GM19035 (cell line): Measurements from ENCODE around the gene PLK3.
A peak's percentile ranks its signal among the peaks of the same experiment; 100 is the strongest.
"Not testable (repeated sequence)": the region's sequence is repeated elsewhere in the genome, so short reads cannot be mapped to it uniquely, and the experiment has no call there.

Source experiments
- ATAC-seq: cut with Tn5 transposase; IDR thresholded peaks from one replicate; pipeline ENCODE4 v1.9.1; 2021; ENCODE audit not compliant: unreplicated experiment

PLK3 gene

GRCh38 chr1:44808063-44808937 is 8.1 kb downstream of the PLK3 start, which contains the start of gene BTBD19:
Gene BTBD19 (plus strand): TSS chr1:44808523. CDS start chr1:44808821, 298 bp downstream.
- no peak for ATAC-seq

GRCh38 chr1:44808938-44809917 is 9.1 kb downstream of the PLK3 start:
- peak; percentile 39 for ATAC-seq

GRCh38 chr1:44810101-44810761 is 10.1 kb downstream of the PLK3 start:
- ATAC-seq: no peak

- not testable (repeated sequence) for ATAC-seq
These were observed 10.6 kb downstream of the PLK3 start for GRCh38 chr1:44810762-44811105.

GRCh38 chr1:44811234-44811633 is 11.1 kb downstream of the PLK3 start:
- no peak for ATAC-seq

GRCh38 chr1:44812822-44813543 is 12.8 kb downstream of the PLK3 start:
- no peak for ATAC-seq

GRCh38 chr1:44815926-44816325 is 15.7 kb downstream of the PLK3 start:
- not testable (repeated sequence) for ATAC-seq

- ATAC-seq: no peak
These were observed 17.1 kb downstream of the PLK3 start for GRCh38 chr1:44817307-44817706.

GRCh38 chr1:44817771-44818495 is 17.8 kb downstream of the PLK3 start:
- ATAC-seq: no peak

GRCh38 chr1:44819196-44819607 is 19.0 kb downstream of the PLK3 start:
- ATAC-seq: no peak

GRCh38 chr1:44819608-44820327 is 19.6 kb downstream of the PLK3 start:
- peak; percentile 81 for ATAC-seq

- no peak for ATAC-seq
These were observed 20.4 kb downstream of the PLK3 start for GRCh38 chr1:44820328-44821239.

- no peak for ATAC-seq
These were observed 21.1 kb downstream of the PLK3 start for GRCh38 chr1:44821240-44821715.

GRCh38 chr1:44822131-44822701 is 22.0 kb downstream of the PLK3 start:
- no peak for ATAC-seq

- ATAC-seq: no peak
These were observed 22.8 kb downstream of the PLK3 start for GRCh38 chr1:44822981-44823451.

GRCh38 chr1:44824392-44824791 is 24.2 kb downstream of the PLK3 start:
- not testable (repeated sequence) for ATAC-seq
